ENCODE data around the gene ELOVL6. TPM values are rescaled to one million over a fixed set of nuclear protein-coding genes. Genes with fewer than 3 reads are reported as not detected.

Gene ELOVL6
- total and polyA plus RNA-seq, 3 donors from 2014 or later: 1.3 to 3.5 (median 1.5) TPM

DNA sequence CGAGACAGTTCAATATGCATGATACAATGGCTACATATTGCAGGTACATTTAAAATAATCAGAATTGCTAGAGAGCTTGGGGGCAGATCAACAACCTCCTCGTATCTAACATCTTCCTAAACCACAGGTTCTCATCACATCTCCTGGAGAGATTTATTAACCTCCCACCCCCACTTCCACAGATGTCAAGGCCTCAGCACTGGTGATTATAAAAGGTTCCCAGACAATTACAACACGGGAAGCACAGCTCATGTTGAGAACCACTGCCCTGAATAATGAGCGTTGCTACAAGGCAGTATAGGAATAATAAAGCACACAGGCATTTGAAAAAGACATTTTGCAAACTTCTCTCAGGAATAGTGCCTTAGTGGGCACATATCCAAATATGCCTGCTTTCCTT, 42.8 kb downstream of the ELOVL6 start:
- no peaks in the 10 kb centered on the region for H3K27me3 ChIP-seq
- WGBS, 2 donors: 60 to 64% methylated on average over 4 of the region's 4 CpGs
- no peaks in the 10 kb centered on the region for H3K36me3 ChIP-seq (ENCODE audit: low read depth, missing control alignments)
- TF ChIP-seq CTCF (IDR thresholded peaks at IDR 0.05) (no peak), POLR2A (IDR thresholded peaks at IDR 0.05) (no peak)
- H3K9me3 ChIP-seq: no peaks in the 10 kb centered on the region
- DNase-seq: no peak
- H3K4me3 ChIP-seq: no peak overlapping the region
- no peak overlapping the region for H3K27ac ChIP-seq
- intact Hi-C loops (cut with DNase I; ENCODE audit: low total_unique reads): no loop called here
- no peaks in the 10 kb centered on the region for H3K4me1 ChIP-seq

- TF ChIP-seq CTCF (IDR thresholded peaks at IDR 0.05) (no peak), POLR2A (IDR thresholded peaks at IDR 0.05) (no peak)
- no peak for DNase-seq
- Histone ChIP-seq H3K27me3 (no peaks in the 10 kb centered on the region), H3K27ac (no peak overlapping the region), H3K36me3 (ENCODE audit: low read depth, missing control alignments) (no peaks in the 10 kb centered on the region), H3K4me1 (no peaks in the 10 kb centered on the region), H3K9me3 (no peaks in the 10 kb centered on the region), H3K4me3 (no peak overlapping the region)
- intact Hi-C loops (cut with DNase I; ENCODE audit: low total_unique reads): no loop called here
- WGBS, 2 donors: 77 to 87% methylated on average over 1 of the region's 1 CpG
Observed at GRCh38 chr4:110154582-110154981, 43.8 kb downstream of the ELOVL6 start.

- H3K4me3 ChIP-seq: no peak overlapping the region
- intact Hi-C loops (cut with DNase I; ENCODE audit: low total_unique reads): no loop called here
- WGBS, 2 donors: 94 to 95% methylated on average over 5 of the region's 5 CpGs
- no peak for DNase-seq
- TF ChIP-seq POLR2A (IDR thresholded peaks at IDR 0.05) (no peak), CTCF (IDR thresholded peaks at IDR 0.05) (no peak)
- H3K36me3 ChIP-seq (ENCODE audit: low read depth, missing control alignments): no peaks in the 10 kb centered on the region
- H3K27me3 ChIP-seq: no peaks in the 10 kb centered on the region
- no peaks in the 10 kb centered on the region for H3K9me3 ChIP-seq
- H3K27ac ChIP-seq: no peak overlapping the region
- no peaks in the 10 kb centered on the region for H3K4me1 ChIP-seq
Observed at GRCh38 chr4:110152386-110152785, 46.0 kb downstream of the ELOVL6 start.

DNA sequence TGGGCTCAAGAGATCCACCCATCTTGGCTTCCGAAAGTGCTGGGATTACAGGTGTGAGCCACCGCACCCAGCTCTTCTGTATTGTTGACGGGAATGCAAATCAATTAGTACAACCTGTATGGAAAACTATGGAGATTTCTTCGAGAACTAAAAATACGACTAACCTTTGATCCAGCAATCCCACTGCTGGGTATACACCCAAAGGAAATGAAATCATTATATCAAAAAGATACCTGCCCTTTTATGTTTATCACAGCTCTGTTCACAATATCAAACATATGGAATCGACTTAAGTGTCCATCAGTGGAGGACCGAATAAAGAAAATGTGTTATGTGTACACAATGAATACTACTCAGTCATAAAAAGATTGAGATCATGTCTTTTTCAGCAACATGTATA, 49.3 kb downstream of the ELOVL6 start:
- Histone ChIP-seq H3K4me3 (no peak overlapping the region), H3K27ac (no peak overlapping the region), H3K4me1 (no peaks in the 10 kb centered on the region), H3K9me3 (no peaks in the 10 kb centered on the region), H3K27me3 (no peaks in the 10 kb centered on the region), H3K36me3 (ENCODE audit: low read depth, missing control alignments) (no peaks in the 10 kb centered on the region)
- intact Hi-C loops (cut with DNase I; ENCODE audit: low total_unique reads): no loop called here
- 88 to 98% methylated on average over 7 of the region's 7 CpGs for WGBS, 2 donors
- no peak for DNase-seq
- no peak for TF ChIP-seq CTCF (IDR thresholded peaks at IDR 0.05)
- TF ChIP-seq POLR2A (IDR thresholded peaks at IDR 0.05): no peak

GRCh38 chr4:110142461-110142860, 56.0 kb downstream of the ELOVL6 start:
- H3K4me1 ChIP-seq: no peaks in the 10 kb centered on the region
- no peaks in the 10 kb centered on the region for H3K36me3 ChIP-seq (ENCODE audit: low read depth, missing control alignments)
- no peak overlapping the region for H3K4me3 ChIP-seq
- H3K27ac ChIP-seq: no peak overlapping the region
- DNase-seq: no peak
- TF ChIP-seq CTCF (IDR thresholded peaks at IDR 0.05) (no peak), POLR2A (IDR thresholded peaks at IDR 0.05) (no peak)
- intact Hi-C loops (cut with DNase I; ENCODE audit: low total_unique reads): no loop called here
- H3K27me3 ChIP-seq: no peaks in the 10 kb centered on the region
- H3K9me3 ChIP-seq: no peaks in the 10 kb centered on the region

All from testis (tissue), 3 donors.